Measurements from ENCODE around the gene ABR.
"Not testable (repeated sequence)": the region's sequence is repeated elsewhere in the genome, so short reads cannot be mapped to it uniquely, and the experiment has no call there.

Gene ABR

DNA sequence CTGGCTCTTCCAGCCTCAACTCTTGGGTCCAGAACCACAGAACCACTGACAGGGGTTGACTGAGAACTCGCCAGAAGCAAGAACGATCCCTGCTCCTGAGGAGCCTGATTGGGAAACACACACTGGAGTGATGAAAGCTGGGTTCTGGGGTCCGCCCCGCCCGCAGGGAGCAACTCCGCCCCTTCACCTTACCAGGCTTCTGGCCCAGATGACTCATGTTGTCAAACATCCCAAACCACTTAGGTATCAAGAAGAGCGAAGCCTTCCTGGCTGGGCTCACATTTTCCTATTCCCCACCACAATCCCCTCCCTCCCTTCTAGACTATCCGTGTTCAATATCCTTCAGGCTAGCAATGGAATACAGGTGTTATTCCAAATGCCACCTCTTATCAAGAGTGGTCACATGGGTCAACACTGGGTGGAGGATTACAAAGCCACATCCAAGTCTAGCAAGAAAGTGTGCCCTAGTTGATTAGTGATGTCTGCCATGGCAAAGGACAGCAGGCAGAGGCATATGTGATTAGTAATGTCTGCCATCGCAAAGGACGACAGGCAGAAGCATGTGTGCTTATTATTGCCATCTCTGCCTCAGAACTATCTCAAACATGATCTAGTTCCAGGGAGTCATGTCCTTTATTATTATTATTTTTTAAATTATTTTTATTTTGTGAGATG, 112.4 kb downstream of the ABR start:
- no peak for DNase-seq

DNA sequence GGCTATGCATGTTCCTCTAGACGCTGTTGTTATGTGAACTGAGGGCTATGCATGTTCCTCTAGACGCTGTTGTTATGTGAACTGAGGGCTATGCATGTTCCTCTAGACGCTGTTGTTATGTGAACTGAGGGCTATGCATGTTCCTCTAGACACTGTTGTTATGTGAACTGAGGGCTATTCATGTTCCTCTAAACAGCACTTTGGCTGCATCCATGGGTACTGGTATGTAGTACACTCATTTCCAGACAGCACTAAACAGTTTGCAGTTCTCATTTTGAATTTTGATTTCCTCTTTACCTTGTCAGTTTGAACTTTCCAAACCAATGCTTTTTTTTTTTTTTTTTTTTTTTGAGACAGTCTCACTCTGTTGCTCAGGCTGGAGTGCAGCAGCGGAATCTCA, 114.4 kb downstream of the ABR start:
- not testable (repeated sequence) for DNase-seq

DNA sequence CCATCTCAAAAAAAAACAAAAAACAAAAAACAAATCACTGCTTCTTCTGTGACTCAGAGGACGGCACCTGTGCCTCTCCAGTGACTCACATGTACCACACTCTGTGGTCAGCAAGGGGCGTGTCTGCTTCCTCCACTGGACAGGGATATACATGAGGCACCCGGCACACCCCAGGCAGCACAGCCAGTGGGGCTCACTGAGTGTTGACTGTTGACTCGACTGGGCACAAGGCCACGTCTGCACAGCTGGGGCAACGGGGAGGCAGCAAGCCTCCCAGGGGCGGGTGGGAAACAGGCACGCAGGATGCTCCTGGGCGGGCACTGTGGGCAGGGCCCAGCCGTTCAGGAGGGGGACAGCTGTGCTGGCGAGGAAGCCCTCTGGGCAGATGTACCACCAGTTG, 118.8 kb downstream of the ABR start:
- no peak for DNase-seq

DNA sequence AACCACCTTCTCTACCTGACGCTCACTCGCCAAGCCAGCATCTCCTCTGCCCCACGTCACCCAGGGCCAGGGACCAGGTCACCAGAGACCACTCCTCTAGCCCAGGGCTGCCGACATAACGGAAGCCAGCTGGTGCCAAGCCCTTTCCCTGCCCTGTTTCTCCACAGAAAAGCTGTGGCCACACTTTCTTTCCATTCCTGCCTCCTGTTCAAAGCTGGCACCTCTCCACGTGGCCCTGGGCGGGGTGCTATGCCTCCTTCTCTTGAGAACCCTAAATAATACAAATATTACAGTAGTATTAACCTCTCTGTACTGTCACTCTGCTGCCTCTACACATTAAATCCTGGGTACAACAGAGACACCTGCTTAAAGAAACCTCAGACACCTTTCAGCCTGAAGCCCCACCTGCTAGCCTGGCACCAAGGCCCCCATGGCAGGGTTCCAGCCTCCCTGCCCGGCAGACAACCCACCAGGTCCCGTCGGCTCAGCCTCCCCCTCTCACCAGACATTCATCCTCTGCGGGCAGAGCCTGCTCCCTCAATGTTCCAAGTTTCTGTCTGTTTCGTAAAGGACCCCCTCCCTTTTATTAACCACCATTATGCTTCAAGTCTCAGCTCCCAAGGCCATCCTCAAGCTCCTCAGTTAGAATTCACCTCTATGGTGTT, 120.5 kb downstream of the ABR start:
- DNase-seq, result no peak

DNA sequence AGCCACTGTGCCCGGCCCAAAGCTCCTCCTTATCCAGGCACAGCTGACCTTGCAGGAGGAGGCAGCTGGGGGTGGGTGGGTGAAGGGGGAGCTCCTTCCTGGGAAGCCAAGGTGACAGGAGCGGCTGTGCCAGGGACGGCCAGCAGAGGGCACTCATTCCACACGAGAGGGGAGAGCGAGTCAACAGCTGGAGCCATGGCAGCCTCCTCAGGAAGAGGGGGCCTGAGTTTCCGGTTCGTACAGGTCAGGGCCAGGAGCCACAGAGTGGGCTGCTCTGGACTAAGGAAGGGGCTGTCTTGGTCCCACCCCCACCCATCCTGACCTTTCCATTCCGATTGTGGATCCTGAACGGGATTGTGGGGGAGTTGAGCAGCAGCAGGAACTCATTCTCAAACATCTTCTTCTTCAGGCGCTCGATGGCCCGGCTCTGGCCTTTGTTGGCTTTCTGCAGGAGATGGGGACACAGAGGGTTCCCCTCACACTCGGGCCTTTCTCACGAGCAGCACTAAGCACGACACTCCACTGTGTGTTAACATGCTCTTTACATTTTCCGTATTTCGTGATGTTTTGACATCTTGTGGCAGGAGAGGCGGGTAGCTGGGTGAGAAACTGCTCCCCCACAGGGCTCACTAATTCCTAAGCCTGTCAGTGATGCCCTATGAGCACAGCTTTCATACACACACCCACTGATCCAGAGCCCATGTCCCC, 121.2 kb downstream of the ABR start:
- DNase-seq, result no peak

DNA sequence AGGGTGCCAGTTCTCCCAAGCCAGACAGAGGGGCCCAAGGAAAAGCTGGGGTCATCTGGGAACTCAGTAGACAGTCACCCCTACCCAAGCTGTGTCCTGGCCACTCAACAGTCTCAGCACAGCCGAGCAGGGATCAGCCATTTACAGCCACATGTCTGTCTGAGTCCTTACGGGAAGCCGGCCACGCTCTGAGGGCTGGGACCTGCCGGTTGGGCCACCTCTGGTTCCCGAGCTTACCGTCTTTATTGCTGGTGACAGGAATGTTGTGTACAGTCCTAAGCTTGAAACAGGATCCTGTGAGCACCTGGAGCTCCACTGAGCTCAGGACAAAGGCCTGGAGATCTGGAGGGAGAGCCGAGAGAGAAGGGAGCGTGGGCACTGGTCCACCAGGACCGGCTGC, 123.0 kb downstream of the ABR start:
- DNase-seq, result no peak

DNA sequence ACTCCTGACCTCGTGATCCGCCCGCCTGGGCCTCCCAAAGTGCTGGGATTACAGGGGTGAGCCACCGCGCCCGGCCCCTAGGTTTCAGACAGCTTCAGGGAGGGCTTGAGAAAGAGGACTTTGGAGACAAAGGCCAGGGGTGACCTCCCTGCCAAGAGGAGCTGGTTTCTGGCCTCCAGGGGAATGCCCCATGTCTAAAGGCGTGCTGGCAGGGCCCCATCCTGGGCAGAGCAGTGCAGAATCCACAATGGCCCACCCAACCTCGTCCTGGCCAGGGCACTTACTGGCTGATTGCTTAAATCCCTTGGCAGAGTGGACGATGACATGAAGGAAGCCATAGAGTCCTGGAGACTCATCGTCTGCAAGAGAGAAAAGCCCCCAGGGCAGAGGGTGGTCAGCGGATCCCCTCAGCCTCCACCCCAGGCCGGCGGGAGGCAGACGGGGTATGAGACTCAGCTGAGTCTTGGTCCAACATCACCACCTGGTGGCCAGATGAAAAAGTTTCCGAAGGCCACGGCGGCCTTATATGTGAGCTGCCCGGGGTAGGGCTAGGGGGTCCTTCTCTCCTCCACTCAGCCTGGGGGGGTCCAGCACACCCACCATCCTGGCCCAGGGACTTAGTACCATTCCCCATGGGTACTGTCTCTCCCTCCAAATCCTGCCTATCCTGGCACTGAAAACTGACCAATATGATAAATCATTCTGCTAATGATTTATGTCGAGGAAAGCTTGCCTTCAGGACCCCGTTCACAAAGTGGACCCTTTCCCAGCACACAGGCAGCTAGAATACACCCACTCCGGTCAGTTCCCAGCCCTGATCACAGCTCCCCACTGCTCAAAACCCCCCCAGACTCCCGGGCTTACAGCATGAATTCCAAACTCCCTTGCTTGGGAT, 123.8 kb downstream of the ABR start:
- DNase-seq, result no peak

DNA sequence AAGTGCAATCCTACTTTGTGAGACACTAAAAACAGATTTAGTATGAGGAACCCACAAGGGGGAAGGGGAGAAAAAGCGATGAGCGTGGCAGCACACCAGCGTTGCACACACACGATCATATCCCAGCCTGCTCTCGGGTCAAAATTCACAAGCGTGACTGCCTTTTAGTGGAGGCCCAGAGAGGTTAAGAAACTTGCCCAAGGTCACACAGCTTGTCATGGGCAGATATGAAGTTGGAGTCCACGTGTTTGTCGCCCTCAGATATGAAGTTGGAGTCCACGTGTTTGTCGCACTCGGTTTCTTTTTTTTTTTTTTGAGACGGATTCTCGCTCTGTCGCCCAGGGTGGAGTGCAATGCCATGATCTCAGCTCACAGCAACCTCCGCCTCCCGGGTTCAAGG, 124.5 kb downstream of the ABR start:
- no peak for DNase-seq

DNA sequence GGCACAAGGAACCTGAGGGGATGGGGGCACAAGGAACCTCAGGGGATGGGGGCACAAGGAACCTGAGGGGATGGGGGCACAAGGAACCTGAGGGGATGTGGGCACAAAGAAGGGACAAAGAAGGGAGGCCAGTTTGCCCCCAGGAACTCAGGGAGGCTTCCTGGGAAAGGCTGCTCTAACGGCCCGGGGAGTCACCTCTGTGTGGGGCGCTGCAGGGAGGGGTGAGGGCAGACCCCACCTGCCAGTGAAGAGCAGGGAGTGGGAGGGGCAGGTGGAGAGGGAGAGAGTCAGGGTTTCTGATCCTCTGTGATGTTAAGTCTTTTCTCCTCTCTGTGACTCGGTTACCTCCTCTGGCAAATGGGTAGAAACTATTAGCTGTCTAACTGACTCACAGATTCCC, 125.1 kb downstream of the ABR start:
- DNase-seq, result no peak

DNA sequence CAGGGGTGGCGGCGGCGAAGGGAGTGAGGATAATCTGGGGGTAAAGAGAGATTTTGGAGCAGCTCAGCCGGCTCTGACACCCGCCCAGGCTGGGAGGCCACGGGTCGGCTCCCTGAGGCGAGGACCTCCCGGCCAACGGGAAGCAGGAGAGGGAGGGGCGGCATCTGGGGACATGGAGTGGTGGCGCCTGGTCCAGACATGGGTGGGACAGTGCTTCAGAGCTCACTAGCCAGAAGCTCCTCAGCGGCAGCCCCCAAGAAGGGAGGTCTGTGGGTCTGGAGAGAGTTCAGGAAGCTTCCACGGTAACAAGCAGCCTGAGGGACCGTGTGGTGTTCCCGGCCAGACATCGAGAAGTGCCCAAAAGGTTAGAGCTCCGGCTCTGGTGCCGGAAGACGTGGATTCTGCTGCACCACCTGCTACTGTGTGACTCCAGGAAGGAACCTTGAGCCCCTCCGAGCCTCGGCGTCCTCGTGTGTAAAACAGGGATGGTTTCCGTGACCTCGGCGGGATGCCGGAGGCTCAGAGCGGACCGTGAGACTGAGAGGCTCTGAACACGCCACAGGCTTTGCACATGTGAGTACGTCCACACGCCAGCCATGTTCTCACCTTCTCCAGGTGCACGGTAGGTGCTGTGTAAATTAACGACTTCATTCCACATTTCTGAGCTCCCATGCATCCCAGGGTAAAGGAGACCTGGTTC, 126.0 kb downstream of the ABR start:
- DNase-seq, result no peak

DNA sequence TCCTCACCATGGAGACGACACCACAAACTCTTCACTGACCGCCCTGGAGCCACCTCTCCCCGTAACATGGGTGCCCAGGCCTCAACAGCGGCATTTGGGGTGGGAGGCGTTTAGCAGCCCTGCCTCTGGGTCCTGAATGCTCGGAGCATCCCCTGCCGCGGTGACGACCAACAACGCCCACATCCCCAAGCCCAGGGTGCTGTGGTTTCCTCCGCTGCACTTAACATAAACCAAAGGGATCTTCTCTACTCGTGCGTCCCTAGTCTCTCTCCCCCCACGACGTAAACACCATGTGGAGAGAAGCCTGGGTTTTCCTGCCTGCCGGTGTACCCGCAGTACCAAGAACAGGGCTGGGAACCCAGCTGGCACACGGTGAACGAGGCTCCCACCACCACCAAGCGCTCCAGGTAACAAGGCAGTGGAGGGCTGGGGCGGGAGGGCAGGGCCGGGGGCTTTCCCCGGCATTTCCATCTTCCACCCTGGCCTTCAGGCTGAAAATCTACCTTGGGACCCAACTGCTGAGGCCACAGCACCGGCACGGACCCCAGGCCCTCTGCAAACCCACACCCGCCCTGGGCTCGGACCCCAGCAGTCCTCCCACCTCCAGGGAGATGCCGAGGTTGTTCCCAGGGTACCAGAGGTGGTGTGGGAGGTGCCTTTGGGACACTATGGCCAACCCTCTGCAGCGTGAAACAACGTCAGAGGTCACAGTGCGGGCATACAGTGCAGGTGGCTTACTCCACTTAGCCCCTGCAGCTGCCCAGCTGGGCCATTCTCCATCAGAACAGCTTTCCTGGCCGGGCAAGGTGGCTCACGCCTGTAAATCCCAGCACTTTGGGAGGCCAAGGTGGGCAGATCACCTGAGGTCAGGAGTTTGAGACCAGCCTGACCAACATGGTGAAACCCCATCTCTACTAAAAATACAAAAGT, 128.5 kb downstream of the ABR start:
- no peak for DNase-seq

DNA sequence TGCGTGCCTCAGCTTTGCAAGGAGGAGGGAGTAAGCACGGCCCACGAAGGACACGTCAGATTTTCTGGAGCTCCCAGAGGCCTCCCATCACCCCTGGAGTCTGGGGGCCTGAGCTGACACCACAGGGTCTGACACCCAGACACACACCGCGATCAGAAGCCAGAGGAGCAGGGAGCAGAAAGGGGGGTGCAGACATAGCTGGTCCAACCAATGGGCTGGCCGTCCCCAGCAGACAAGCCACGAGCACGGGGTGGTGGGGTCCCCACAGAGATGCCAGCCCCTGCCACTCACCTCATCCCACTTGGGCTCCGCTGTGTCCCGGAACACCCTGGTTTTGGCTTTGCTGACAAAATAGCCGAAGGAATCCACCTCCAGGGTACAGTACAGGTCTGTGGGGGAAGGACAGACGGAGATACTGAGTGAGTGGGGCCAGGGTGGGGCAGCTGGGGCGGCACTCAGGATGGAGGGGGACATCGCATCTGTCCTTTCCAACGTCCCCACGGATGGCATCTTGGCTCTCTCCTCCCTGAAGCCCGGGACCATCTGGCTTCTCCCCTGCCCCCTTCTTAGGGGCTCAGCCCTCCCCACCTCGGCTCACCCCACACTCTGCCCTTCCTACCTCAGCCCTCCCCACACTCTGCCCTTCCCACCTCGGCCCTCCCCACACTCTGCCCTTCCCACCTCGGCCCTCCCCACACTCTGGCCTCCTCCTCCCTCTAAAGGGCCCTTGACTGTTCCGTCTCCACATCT, 129.4 kb downstream of the ABR start:
- no peak for DNase-seq

DNA sequence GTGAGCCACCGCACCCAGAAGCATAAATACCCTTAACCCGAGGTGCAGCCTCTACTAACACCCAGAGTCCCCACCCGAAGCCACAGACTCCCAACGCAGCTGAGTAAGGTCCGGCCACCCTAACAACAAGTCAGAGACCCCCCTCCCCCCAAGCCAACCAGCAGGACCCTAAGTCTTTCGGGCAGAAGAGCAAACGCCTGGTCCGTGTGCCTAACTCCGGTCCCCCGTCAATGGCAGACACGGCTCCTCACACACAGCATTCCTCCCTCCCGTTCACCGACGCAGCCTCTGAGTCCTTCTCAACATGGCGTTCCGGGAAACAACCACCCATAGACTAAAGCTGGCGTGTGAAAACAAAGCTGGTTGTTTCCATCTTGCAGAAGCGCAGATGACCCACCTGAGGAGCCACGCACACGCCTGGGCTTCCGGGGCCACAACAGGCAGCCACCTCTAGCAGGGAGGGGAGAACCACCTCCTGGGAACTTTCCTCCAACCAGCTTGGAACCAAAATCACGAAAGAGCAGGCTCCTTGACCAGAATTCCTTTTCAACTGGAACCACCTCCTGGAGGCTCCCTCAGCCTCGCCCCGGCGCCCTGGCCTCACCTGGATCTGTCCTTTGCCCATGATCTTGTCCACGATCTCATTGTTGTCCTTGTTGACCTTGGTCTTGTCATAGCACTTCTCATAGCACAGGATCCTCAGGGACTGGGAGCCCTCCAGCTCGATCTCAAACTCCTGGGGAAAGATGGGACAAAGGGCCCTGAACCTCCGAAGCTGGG, 130.1 kb downstream of the ABR start:
- no peak for DNase-seq

DNA sequence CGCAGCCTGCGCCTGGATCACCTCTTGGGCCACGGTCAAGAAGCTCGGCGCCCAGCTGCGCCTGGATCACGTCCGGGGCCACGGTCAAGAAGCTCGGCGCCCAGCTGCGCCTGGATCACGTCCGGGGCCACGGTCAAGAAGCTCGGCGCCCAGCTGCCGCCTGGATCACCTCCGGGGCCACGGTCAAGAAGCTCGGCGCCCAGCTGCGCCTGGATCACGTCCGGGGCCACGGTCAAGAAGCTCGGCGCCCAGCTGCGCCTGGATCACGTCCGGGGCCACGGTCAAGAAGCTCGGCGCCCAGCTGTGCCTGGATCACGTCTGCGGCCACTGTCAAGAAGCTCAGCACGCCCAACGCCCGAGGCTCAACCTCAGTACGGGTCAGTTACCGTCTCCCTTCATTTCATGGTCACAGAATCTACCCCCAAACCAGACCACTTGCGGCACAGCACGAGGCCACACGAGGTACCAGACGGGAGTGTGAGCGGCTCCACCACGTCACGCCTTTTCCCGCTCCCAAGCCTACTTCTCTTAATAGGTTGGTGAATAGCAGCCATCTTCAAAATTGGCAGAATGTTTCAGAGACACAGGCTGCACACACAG, 131.2 kb downstream of the ABR start:
- not testable (repeated sequence) for DNase-seq

DNA sequence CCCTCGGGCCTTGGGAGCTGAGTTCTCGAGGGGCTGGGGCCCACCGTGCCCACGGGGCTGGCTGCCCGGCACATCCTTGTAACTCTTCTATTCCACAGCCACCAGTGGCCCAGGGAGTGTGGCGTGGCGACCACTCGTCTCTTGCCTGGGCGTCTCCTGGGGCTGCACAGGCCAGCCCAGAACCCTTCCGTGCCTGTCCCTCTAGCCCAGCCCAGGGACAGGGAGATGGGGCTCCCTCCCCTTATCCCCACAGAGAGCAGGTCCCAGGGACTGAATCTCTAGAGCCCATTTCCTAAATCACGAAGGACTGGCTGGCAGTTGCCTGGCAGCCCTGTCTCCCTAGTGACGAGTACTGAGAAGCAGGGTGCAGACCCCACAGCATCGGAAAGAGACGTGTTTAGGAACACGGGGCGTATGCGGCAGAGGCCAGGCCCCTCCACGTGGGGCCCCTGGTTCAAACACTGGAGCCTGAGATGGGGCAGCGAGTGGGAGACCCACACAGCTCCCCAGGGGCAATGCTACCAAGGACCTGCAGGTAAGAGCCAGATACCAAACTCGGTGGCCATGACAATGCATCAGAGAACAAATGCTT, 131.8 kb downstream of the ABR start:
- DNase-seq, result no peak

DNA sequence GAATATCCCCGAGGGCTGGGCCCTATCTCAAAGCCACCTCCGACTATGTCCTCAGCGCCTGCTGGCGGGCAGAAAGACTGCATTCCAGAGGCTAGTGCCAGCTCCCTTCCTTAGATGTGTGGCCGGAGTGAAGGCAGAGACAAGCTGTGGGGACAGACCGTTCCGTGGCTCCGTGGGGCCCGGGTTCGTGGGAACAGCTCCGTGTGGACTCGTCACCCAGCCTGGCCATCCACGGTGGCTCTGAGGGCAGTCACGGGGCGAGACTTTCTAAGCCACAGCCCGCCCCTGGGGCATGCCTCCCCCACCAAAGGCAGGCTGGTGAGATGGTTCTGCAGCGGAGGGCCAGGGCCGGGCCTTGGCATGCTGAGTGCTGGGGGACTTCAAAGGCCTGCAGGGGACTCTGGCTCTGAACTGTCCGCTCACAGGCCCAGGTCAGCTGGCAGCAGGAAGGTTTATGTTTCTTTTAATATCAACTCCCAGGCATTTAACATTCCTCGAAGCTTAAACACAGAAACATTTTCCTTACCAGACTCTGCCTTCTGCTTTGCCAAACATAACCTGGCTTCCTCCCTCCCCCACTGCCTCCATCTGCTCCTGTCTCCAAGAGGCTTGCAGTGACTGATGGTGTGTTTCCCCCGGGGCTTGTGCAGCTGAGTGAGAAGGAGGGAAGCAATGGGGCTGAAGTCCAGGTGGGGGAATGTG, 132.5 kb downstream of the ABR start:
- no peak for DNase-seq

DNA sequence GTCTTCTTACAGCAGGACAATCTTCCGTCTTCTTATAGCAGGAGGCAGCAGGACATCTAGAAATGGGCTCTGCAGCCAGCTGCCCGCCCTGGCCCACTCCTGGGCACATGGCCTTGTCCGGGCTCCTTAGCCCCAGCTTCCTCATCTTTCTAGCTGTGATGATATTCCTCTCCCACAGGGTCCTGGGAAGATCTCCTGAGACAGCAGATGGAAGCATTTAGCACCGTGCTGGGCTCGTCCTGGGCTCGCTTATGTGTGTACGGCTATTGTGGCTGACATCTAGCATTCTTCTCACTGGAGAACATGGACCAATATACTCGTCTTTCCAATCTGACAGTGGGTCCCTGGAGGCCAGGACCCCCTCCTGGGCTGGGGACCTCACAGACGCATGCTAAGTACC, 134.3 kb downstream of the ABR start:
- no peak for DNase-seq

DNA sequence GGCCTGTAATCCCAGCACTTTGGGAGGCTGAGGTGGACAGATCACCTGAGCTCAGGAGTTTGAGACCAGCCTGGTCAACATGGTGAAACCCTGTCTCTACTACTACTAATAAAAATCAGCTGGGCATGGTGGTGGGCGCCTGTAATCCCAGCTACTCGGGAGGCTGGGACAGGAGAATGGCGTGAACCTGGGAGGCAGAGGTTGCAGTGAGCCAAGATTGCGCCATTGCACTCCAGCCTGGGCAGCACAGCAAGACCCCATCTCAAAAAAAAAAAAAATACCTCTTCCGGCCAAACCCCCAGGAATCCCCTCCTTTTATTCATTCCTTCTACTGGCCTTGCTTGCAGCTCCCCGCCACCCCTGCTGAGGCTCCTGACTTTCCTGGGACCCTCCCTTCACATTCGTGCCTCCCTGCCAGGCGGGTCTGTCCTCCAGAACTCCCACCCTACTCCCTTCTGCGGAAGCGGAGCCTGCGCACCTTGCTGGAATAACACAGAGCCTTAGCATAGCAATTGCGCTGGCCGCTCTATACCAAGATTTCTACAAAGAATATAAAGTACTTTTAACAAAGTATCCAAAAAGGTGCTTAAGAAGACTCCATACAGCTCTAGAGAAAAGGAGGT, 135.3 kb downstream of the ABR start:
- DNase-seq, result not testable (repeated sequence)
